T-cell (primary cell): ENCODE measurements around the gene MYZAP. TPM values are rescaled to one million over a fixed set of nuclear protein-coding genes. Genes with fewer than 3 reads are reported as not detected.
"Not testable (repeated sequence)": the region's sequence is repeated elsewhere in the genome, so short reads cannot be mapped to it uniquely, and the experiment has no call there.

Source experiments
- ATAC-seq, 4 experiments: fragments of 200-7000 bp in 3 of 4; fragments of 150-1000 bp in 1 of 4; cut with Tn5 transposase; replicated peaks in 1 of 4; 1 replicate in 3 of 4; 2 replicates in 1 of 4; pipeline ENCODE4 v1.10.0; 2021; ENCODE audit warnings: moderate library complexity in 3 of 4, mild to moderate bottlenecking in 2 of 4, moderate number of reproducible peaks in 1 of 4
- CTCF ChIA-PET, 2 donors: fragments of 300-600 bp; sonication (Branson Sonifier 250); formaldehyde crosslinking; loops; one replicate each; lab custom pipeline; 2022; ENCODE audit warnings: antibody characterized with exemption in 2 of 2; lab: Charles Lee
- POLR2A ChIA-PET, 2 donors: fragments of 300-600 bp; sonication (Branson Sonifier 250); formaldehyde crosslinking; loops; one replicate each; lab custom pipeline; 2022; ENCODE audit warnings: antibody characterized with exemption in 2 of 2; lab: Charles Lee
- DNase-seq, 35 experiments: peaks; one replicate each; pipeline versions ENCODE4 v3.0.0 to v3.0.0-alpha.2; 2013 to 2023
- H3K27ac ChIP-seq: one replicate; pipeline ENCODE4 v1.5.1; 2013; ENCODE audit warnings: low read length
- H3K27me3 ChIP-seq, 2 experiments: replicated peaks in 1 of 2; 1 replicate in 1 of 2; 2 replicates in 1 of 2; pipeline versions ENCODE4 v1.6.1 to v1.7.0; 2013; ENCODE audit warnings: low read length in 1 of 2, mixed read lengths in 1 of 2; ENCODE audit not compliant: control insufficient read depth in 2 of 2, insufficient read depth in 2 of 2; ENCODE audit errors: extremely low read depth in 1 of 2
- H3K36me3 ChIP-seq, 2 donors: 1 replicate in 1 of 2; 2 replicates in 1 of 2; pipeline versions ENCODE4 v1.6.1 to v1.7.0; 2013; ENCODE audit warnings: low read length in 1 of 2; ENCODE audit not compliant: control insufficient read depth in 2 of 2, insufficient read depth in 1 of 2; ENCODE audit errors: extremely low read depth in 1 of 2
- H3K4me1 ChIP-seq, 2 experiments: 1 replicate in 1 of 2; 2 replicates in 1 of 2; pipeline versions ENCODE4 v1.6.1 to v1.7.0; 2013; ENCODE audit warnings: low read length in 2 of 2, mixed read lengths in 1 of 2; ENCODE audit not compliant: insufficient read depth in 2 of 2, control insufficient read depth in 1 of 2; ENCODE audit errors: extremely low read depth in 1 of 2
- H3K4me3 ChIP-seq, 2 donors: 1 replicate in 1 of 2; 2 replicates in 1 of 2; pipeline versions ENCODE4 v1.5.1 to v1.7.0; 2013; ENCODE audit warnings: mild to moderate bottlenecking in 2 of 2, low read length in 1 of 2, moderate library complexity in 1 of 2; ENCODE audit not compliant: control insufficient read depth in 1 of 2; ENCODE audit errors: extremely low read depth in 1 of 2
- H3K9me3 ChIP-seq: 2 replicates; pipeline ENCODE4 v1.7.0; 2013
- H3K27ac Mint-ChIP-seq, 2 donors: one replicate each; pipeline ENCODE4 v1.8.0; 2020 to 2021; ENCODE audit warnings: mild to moderate bottlenecking in 2 of 2, mixed read lengths in 2 of 2
- H3K27me3 Mint-ChIP-seq, 2 donors: one replicate each; pipeline ENCODE4 v1.8.0; 2021 to 2022; ENCODE audit warnings: mixed read lengths in 2 of 2
- H3K36me3 Mint-ChIP-seq: one replicate; pipeline ENCODE4 v1.8.0; 2021; ENCODE audit warnings: mixed read lengths
- H3K4me1 Mint-ChIP-seq, 3 donors: one replicate each; pipeline ENCODE4 v1.8.0; 2020 to 2022; ENCODE audit warnings: mixed read lengths in 3 of 3, mild to moderate bottlenecking in 1 of 3
- H3K4me3 Mint-ChIP-seq, 3 donors: one replicate each; pipeline ENCODE4 v1.8.0; 2020 to 2022; ENCODE audit warnings: mild to moderate bottlenecking in 3 of 3, mixed read lengths in 3 of 3, moderate library complexity in 3 of 3
- H3K9me3 Mint-ChIP-seq, 3 donors: one replicate each; pipeline ENCODE4 v1.8.0; 2020 to 2022; ENCODE audit warnings: mixed read lengths in 3 of 3
- WGBS: methylation state at CpG from one replicate; pipeline ENCODE4 v1.1.5; 2013; ENCODE audit warnings: missing lambda C conversion rate; ENCODE audit not compliant: insufficient coverage; 5-methylcytosine and 5-hydroxymethylcytosine counted together
- total RNA-seq, 35 experiments: library from RNA in 6 of 35; stranded (reverse) in 6 of 35; fragments of 120-200 nt in 1 of 35; gene quantifications; one replicate each; pipeline versions ENCODE4 v1.2.1 to v1.2.4 and lab custom pipeline; 2013 to 2026

The MYZAP gene
- total RNA-seq, 5 donors from 2014 or later (not counting 1 experiment from before 2014, with no cell fraction given), result 0.58 to 1.9 (median 0.82) TPM

- ATAC-seq (no peak), DNase-seq (no peak)
- peaks cover 0 to 5% of the 10 kb centered on the region in 2 donors for H3K27me3 Mint-ChIP-seq
- H3K27ac Mint-ChIP-seq, result no peak overlapping the region
- no peaks in the 10 kb centered on the region for H3K36me3 ChIP-seq
- H3K4me3 Mint-ChIP-seq, result no peak overlapping the region
- H3K4me1 Mint-ChIP-seq, result no peaks in the 10 kb centered on the region
- POLR2A ChIA-PET, result no interaction called here
- no peaks in the 10 kb centered on the region for H3K36me3 Mint-ChIP-seq
- no peak overlapping the region for H3K4me3 ChIP-seq
- H3K27me3 ChIP-seq, result no peaks in the 10 kb centered on the region
- H3K9me3 ChIP-seq, result no peaks in the 10 kb centered on the region
- H3K4me1 ChIP-seq, result no peaks in the 10 kb centered on the region
- CTCF ChIA-PET, result no interaction called here
- H3K27ac ChIP-seq, result no peak overlapping the region
- WGBS, result 80% methylated on average over 1 of the region's 7 CpGs
- no peaks in the 10 kb centered on the region for H3K9me3 Mint-ChIP-seq
Measured at GRCh38 chr15:57614241-57614640, 22.5 kb downstream of the MYZAP start.

GRCh38 chr15:57615951-57616496 is 24.3 kb downstream of the MYZAP start:
- H3K4me3 ChIP-seq, H3K27me3 Mint-ChIP-seq, H3K36me3 ChIP-seq, H3K9me3 Mint-ChIP-seq, DNase-seq, H3K4me1 ChIP-seq, H3K4me3 Mint-ChIP-seq, H3K27ac ChIP-seq, H3K9me3 ChIP-seq, CTCF ChIA-PET, H3K36me3 Mint-ChIP-seq, H3K4me1 Mint-ChIP-seq, H3K27me3 ChIP-seq, ATAC-seq, H3K27ac Mint-ChIP-seq: not testable (repeated sequence)
- WGBS, result 89% methylated on average over 5 of the region's 8 CpGs
- POLR2A ChIA-PET, result interaction anchor here in 1 of 2 donors (0.6 kb wide), 1 partner anchor 95 kb away, joined by 10 read pairs; no protein-coding TSS in a partner anchor

- Mint-ChIP-seq H3K9me3 (no peaks in the 10 kb centered on the region), H3K27ac (no peak overlapping the region), H3K4me1 (no peaks in the 10 kb centered on the region), H3K27me3 (peaks cover 0 to 5% of the 10 kb centered on the region in 2 donors), H3K36me3 (no peaks in the 10 kb centered on the region), H3K4me3 (no peak overlapping the region)
- no peak for DNase-seq
- ATAC-seq, result no peak
- Histone ChIP-seq H3K36me3 (no peaks in the 10 kb centered on the region), H3K4me3 (no peak overlapping the region), H3K27me3 (no peaks in the 10 kb centered on the region), H3K27ac (no peak overlapping the region), H3K9me3 (no peaks in the 10 kb centered on the region), H3K4me1 (no peaks in the 10 kb centered on the region)
- no CpG with 5 or more reads among the region's 1 CpG for WGBS
- ChIA-PET CTCF (no interaction called here), POLR2A (interaction anchor here in 1 of 2 donors (0.6 kb wide), 1 partner anchor 9 kb away, joined by 9 read pairs; no protein-coding TSS in a partner anchor)
Measured at GRCh38 chr15:57618325-57618724, 26.6 kb downstream of the MYZAP start.

GRCh38 chr15:57619746-57620145 is 28.0 kb downstream of the MYZAP start:
- Mint-ChIP-seq H3K9me3 (no peaks in the 10 kb centered on the region), H3K4me3 (no peak overlapping the region), H3K36me3 (no peaks in the 10 kb centered on the region), H3K27ac (no peak overlapping the region), H3K27me3 (peaks cover 0 to 5% of the 10 kb centered on the region in 2 donors), H3K4me1 (no peaks in the 10 kb centered on the region)
- WGBS, result 100% methylated on average over 1 of the region's 3 CpGs
- Histone ChIP-seq H3K27ac (no peak overlapping the region), H3K27me3 (no peaks in the 10 kb centered on the region), H3K36me3 (no peaks in the 10 kb centered on the region), H3K9me3 (no peaks in the 10 kb centered on the region), H3K4me1 (no peaks in the 10 kb centered on the region), H3K4me3 (no peak overlapping the region)
- ChIA-PET POLR2A (no interaction called here), CTCF (interaction anchor here in 1 of 2 donors (0.6 kb wide), 1 partner anchor 320 kb away, joined by 4 read pairs; no protein-coding TSS in a partner anchor)
- no peak for ATAC-seq
- DNase-seq, result no peak

- H3K36me3 ChIP-seq, result no peaks in the 10 kb centered on the region
- Mint-ChIP-seq H3K36me3 (peaks cover 3% of the 10 kb centered on the region), H3K9me3 (no peaks in the 10 kb centered on the region), H3K27ac (no peak overlapping the region), H3K4me1 (no peaks in the 10 kb centered on the region), H3K27me3 (peaks cover 0 to 3% of the 10 kb centered on the region in 2 donors), H3K4me3 (no peak overlapping the region)
- H3K27ac ChIP-seq, result no peak overlapping the region
- no peaks in the 10 kb centered on the region for H3K9me3 ChIP-seq
- H3K27me3 ChIP-seq, result peaks cover 0 to 10% of the 10 kb centered on the region in 2 experiments
- CTCF ChIA-PET, result no interaction called here
- 100% methylated on average over 1 of the region's 4 CpGs for WGBS
- H3K4me1 ChIP-seq, result no peaks in the 10 kb centered on the region
- H3K4me3 ChIP-seq, result no peak overlapping the region
- POLR2A ChIA-PET, result interaction anchor here in 1 of 2 donors (0.7 kb wide), 1 partner anchor 152 kb away, joined by 3 read pairs; no protein-coding TSS in a partner anchor
- ATAC-seq, result no peak
- DNase-seq, result no peak
Measured at GRCh38 chr15:57624730-57625129, 33.0 kb downstream of the MYZAP start.

- ChIA-PET CTCF (no interaction called here), POLR2A (no interaction called here)
- peaks cover 3% of the 10 kb centered on the region for H3K36me3 Mint-ChIP-seq
- no peaks in the 10 kb centered on the region for H3K9me3 ChIP-seq
- no peak overlapping the region for H3K27ac Mint-ChIP-seq
- H3K4me1 ChIP-seq, result no peaks in the 10 kb centered on the region
- peaks cover 0 to 10% of the 10 kb centered on the region in 2 experiments for H3K27me3 ChIP-seq
- 78% methylated on average over 5 of the region's 10 CpGs for WGBS
- peaks cover 0 to 3% of the 10 kb centered on the region in 2 donors for H3K27me3 Mint-ChIP-seq
- no peaks in the 10 kb centered on the region for H3K36me3 ChIP-seq
- H3K9me3 Mint-ChIP-seq, result no peaks in the 10 kb centered on the region
- DNase-seq (no peak), ATAC-seq (no peak)
- no peak overlapping the region for H3K27ac ChIP-seq
- no peaks in the 10 kb centered on the region for H3K4me1 Mint-ChIP-seq
- H3K4me3 Mint-ChIP-seq, result no peak overlapping the region
- no peak overlapping the region for H3K4me3 ChIP-seq
Measured at GRCh38 chr15:57625703-57626448, 34.2 kb downstream of the MYZAP start.
